Epidermal melanocyte (primary cell): ENCODE results near the gene SH3BGR.

Experiments
- DNase-seq: peaks from one replicate; pipeline ENCODE4 v3.0.0; 2011; ENCODE audit warnings: low spot score; ENCODE audit not compliant: insufficient read length

Gene SH3BGR

DNA sequence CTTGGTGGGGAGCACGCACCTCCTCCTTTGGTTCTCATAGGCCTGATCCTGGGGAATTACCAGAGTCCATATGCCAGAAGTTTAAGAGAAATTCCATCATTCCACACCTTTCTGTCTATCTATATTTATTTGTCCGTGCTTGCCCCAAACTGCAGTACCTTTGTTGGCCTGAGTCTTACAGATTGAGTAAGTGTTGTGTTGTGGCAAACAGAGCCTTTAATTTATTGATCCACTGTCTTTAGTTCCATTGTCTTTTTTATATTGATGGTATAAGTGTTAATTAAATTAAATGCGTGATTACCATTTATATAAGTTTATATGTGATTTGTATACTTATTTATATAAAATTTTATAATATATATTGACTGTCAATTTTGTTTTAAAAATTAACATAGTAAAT lies 4.9 kb downstream of the SH3BGR start:
- DNase-seq, result no peak

DNA sequence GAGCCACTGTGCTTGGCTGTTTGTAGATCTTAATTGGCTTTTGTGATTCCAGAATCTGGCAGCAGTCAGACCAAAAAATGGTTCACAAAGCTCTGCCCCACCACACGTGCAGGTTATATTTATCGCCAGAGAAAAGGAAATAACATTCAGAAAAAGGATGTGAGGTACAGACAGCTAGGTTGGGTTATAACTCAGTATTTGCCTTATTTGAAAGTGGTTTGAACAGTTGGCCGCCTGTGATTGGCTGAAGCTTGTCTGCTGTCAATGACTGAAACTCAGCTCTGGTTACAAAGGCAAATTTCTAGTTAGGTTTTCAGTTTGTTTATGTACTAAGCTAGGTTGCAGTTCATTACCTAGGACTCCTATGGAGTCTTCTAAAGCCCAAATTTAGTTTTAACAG lies 9.6 kb downstream of the SH3BGR start:
- DNase-seq, result no peak

DNA sequence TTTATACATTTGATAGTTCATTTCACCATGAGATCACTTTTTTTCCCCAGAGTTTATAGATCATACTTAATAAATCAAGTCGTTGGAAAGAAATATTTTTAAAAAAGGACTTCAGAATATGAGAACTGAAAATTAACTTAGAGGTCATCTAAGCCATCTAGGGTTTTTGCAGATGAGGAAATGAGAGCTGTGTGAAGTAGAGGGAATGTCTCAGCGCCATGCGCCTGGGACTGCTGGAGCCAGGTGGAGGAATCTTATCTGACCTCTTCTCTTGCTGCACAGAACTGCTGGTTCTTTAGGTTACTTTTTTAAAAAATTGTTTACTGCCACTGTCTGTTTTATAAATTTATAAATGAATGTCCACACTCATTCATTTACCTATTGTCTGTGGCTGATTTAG lies 11.5 kb downstream of the SH3BGR start:
- no peak for DNase-seq

DNA sequence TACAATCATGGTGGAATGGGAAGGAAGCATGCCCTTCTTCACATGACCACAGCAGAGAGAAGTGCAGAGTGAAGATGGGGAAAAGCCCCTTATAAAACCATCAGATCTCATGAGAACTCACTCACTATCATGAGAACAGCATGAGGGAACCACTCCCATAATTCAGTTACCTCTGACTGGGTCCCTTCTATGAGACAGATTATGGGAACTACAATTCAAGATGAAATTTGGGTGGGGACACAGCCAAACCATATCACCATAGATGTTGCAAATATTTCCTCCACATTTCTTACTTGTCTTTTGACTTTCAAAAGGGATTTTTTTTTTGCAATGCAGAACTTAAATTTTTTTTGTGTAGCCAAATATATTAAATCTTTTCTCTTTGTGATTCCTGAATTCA lies 14.8 kb downstream of the SH3BGR start:
- no peak for DNase-seq

DNA sequence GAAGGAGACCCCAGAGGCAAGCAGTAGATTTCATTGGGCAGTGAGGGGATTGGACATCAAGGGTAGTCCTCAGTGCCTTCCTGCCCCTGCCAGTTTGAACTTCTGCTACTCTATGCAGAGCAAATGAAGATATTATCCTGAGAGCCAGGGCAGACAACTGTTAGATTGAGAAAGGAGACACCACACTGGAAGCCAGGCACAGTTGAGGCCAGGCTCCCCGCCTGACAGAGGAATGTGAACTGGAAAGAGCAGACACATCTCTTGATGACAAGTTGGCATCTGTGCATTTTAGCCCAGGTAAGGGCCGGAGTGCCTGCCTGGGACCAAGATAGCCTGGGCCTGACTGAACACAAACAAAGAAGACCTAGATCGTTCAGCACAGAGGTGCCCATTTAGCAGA lies 16.0 kb downstream of the SH3BGR start:
- DNase-seq, result no peak

- no peak for DNase-seq
These were observed 16.8 kb downstream of the SH3BGR start for GRCh38 chr21:39468559-39468958.

DNA sequence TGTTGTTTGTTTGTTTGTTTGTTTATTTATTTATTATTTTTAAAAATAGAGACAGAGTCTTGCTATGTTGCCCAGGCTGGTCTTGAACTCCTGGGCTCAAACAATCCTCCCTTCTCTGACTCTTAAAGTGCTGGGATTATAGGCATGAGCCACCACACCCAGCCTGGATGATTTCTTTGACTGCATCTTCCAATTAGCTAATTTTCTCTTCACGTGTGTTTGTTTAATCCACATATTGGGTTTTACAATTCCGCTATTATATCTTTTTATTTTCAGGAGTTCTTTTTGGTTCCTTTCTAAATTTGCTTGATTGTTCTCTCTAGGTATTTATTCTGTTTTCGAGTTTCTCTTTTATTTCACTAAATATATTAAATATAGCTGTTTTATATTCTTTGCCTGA lies 19.8 kb downstream of the SH3BGR start:
- no peak for DNase-seq

GRCh38 chr21:39472786-39473185 lies 21.0 kb downstream of the SH3BGR start:
- DNase-seq, result no peak

GRCh38 chr21:39474611-39475010 lies 22.8 kb downstream of the SH3BGR start:
- DNase-seq, result no peak

GRCh38 chr21:39479164-39479813 lies 27.5 kb downstream of the SH3BGR start:
- no peak for DNase-seq

DNA sequence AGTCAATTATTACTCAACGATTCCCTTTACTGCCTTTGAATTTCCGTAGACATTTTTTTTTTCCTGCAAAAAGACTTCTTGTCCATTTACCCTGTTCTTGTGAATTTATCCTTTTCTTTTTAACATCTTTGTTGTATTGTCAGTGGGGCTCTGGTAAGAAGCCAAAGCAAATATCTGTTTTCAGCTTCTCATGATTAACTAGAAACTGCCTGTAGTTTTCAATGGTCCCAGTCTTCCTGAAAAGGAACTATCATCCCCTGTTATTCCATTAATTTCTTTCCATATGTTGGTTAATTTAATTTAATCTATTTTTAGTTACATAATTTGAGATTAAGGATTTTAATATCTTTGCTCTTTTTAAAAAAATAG lies 28.0 kb downstream of the SH3BGR start:
- DNase-seq, result no peak

- no peak for DNase-seq
These were observed 28.5 kb downstream of the SH3BGR start for GRCh38 chr21:39480271-39480670.

DNA sequence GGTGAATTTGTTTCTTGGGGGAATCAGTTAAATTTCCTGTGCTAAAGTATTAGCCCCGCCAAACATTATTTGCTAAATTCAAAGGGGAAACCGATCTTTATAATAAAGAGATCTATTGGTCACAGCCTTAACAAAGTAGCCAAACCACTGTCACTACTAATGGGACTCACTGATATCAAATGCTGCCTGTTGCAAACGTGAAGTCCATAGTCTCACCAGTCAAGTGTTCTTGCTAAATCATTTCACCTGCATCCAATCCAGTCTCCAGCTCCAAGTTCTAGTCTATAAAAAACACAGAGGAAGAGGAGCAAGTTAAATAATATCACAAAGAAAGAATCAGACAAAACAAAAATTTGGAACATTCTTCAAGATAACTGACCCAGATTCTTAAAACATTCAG lies 30.1 kb downstream of the SH3BGR start:
- no peak for DNase-seq

DNA sequence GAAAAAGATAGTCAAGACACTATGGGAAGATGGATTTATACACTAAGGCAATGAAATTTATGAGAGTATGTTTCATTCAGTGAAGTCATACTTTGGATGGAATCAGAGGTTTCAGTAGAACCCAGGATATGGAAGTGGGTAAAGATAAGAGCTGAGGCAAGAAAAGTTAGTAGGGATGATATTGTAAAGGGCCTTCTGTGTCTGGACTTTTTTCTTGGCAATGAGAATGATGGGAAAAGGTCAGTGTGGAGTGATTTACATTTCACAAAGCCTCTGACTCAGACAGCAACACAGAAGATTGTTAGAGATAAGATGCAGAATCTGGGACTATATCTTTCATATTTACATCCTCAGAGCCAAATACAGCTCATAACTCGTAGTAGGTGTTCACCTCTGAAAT lies 32.1 kb downstream of the SH3BGR start:
- no peak for DNase-seq

DNA sequence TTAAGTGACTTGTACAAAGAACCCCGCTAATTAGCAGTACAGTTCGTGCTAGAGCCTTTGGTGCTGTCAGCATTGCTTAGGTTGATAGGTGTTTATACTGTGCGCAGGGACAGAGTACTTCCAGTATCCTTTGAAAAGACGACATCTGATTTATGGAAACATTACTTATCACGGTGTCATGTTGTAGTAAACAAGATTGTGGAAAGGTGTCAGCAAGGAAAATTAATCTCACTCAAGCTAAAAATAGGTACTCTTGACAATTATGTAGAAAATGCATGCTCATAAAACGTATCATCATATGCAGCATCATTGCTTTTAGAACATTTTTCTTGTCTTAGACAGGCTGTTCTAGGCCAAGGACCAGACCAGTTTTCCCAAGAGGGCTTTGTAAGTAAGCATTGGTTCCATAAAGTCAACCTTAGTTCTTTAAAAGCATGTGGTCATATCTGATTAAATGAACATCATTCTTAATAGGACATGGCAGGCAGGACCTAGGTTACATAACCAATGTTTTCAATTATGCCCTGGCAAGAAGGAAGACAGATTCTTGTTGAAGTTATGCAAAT lies 33.0 kb downstream of the SH3BGR start:
- DNase-seq, result no peak

- no peak for DNase-seq
These were observed 37.7 kb downstream of the SH3BGR start for GRCh38 chr21:39489380-39489924.

DNA sequence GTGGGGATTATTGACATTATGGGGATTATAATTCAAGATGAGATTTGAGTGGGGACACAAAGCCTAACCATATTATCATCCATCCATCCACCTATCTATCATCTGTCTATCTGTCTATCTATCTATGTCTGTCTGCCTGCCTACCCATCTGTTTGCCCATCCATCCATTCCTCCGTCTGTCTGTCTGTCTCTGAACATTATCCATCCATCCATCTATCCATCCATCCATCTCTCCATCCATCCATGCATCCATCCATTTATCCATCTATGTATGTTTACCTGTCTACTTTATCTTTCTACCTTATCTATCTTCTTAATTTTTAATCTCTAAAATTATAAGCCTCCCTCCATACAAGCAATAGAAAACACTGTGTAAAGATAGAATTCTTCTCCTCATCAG lies 47.4 kb downstream of the SH3BGR start:
- DNase-seq, result no peak

DNA sequence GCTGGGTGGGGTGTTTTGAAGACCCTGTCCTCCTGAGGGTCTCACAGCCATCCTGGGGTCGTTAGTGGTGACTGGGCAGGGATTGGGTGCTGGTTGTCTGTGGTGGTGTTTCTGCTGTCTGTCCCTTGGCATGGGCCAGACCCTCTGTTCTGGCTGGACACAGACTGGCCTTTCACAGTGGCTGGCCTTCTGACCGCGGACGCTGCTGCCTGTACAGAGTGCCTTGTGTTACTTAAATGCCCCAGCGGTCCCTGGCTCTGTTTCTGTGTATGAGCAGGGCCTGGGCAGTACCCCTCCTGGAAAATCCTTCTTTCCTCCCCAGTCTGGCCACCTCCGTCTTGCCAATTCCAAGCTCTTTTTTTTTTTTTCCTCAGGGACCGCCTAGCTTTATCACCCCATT lies 50.9 kb downstream of the SH3BGR start:
- DNase-seq, result no peak

GRCh38 chr21:39503123-39503762 lies 51.5 kb downstream of the SH3BGR start:
- no peak for DNase-seq

- DNase-seq, result no peak
These were observed 52.5 kb downstream of the SH3BGR start for GRCh38 chr21:39504230-39504629.

- DNase-seq, result no peak
These were observed 58.5 kb downstream of the SH3BGR start for GRCh38 chr21:39510240-39510639.

DNA sequence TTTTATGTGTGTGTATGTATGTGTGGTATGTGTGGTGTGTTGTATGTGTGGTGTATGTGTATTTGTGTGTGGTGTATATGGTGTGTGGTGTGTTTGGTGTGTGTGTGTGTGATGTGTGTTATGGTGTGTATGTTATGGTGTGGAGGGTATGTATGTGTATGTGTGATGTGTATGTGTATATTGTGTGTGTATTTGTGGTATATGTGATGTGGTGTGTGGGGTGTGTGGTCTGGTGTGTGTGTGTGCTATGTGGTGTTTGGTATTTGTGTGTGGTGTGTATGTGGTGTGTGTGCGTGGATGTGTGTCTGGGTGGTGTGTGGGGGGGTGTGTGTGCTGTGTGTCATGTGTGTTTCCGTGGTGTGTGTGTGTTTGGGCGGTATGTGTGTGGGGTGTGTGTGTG lies 59.3 kb downstream of the SH3BGR start:
- DNase-seq, result no peak

- DNase-seq, result no peak
These were observed 62.0 kb downstream of the SH3BGR start for GRCh38 chr21:39513735-39514134.
